Fibroblast of skin of left quadriceps (primary cell): ENCODE results near the gene AFF3.

Source experiments
- DNase-seq, 2 experiments: peaks; one replicate each; pipeline ENCODE4 v3.0.0-alpha.2; 2013; ENCODE audit warnings: low read depth in 2 of 2

The AFF3 gene

GRCh38 chr2:99881901-99882591 lies 260.3 kb downstream of the AFF3 start:
- peak; percentile 95 for DNase-seq

DNA sequence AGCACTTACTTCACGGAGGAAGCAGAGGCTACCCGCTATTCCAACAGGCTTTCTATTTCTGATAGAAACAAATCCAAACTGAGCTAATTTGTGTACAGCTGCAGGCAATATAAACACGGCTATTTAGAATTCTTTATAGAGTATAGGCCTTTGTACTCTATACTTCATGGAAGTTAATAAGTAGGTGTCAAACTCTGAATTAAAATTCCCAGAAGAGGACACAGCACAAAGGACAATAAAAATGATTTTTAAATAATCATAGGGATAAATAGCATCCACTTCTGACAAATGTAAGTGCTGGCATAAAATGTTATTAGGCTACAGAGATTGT lies 261.5 kb downstream of the AFF3 start:
- DNase-seq, result no peak

- no peak for DNase-seq
Observed at GRCh38 chr2:99880148-99880963, 262.0 kb downstream of the AFF3 start.

DNA sequence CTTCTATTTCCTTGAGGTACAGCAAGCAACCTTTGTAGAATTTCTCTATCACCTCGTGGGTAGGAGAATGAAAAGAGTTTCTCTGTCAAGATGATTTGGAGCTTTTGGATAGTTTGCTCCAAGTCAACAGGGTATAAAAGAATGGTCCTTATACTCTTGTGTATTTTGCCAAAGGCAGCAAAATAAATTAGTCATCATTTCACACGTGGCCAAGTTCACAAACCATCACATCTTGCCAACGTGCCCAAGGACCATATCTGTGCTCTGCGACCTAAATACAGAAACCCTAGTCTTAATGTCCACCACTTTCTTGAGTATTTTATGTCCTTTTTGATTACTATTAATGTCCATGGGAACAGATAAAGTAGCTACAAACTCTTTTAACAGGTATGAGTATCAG lies 262.9 kb downstream of the AFF3 start:
- DNase-seq, result no peak

DNA sequence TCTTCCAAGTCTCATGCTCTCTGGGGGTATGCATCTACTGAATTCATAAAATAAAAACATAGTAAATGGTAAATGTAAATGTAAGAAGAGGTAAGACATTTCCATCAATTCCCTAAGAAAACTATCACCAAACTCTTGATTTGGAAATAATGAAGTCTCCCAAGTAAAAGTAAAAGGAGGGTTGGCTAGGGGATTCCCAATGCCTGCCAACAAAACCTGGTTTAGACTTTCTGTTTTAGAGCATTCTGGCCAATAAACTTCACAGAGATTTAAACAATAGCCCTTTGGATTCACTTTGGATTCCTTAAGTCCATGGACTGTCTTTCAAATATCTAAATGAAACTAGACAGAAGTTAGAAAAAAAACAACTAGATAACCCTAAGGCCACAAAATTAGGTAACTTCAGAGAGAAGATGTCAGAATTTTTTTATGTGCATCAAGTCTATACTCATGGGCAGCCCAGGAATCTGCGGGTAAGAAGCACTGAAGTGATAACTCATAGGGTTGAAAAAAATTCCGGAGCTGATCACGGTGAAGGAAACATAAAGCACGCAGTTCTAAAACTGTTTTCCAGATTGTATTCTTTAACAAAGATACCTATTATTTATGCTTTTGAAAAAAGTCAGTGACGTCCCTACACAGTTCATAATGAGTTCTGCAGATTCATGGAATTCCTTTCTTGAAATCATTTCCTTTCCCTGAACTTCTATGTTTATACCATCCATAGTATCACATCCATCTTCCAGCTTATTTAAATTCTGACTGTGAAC lies 263.6 kb downstream of the AFF3 start:
- peak; percentile 86 to 87 for DNase-seq

GRCh38 chr2:99877963-99878362 lies 264.4 kb downstream of the AFF3 start:
- no peak for DNase-seq

DNA sequence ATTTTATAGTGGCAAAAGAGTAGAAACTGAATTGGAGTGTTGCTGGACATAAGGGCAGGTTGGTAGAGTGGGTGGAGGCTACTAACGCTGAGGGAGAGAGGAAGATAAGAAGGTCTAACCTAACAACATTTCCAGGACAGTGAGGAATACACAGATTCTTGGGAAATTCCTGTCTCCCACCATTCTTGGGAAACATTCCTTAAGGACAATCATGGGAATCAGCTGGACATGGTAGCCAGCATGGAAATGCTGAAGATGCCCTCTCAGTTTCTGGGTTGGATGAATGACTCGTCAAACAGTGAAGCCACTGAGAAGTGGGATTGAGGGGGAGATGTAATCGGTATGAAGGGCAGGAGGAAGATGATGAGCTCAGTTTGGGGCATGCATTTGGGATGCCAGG lies 265.4 kb downstream of the AFF3 start:
- no peak for DNase-seq

DNA sequence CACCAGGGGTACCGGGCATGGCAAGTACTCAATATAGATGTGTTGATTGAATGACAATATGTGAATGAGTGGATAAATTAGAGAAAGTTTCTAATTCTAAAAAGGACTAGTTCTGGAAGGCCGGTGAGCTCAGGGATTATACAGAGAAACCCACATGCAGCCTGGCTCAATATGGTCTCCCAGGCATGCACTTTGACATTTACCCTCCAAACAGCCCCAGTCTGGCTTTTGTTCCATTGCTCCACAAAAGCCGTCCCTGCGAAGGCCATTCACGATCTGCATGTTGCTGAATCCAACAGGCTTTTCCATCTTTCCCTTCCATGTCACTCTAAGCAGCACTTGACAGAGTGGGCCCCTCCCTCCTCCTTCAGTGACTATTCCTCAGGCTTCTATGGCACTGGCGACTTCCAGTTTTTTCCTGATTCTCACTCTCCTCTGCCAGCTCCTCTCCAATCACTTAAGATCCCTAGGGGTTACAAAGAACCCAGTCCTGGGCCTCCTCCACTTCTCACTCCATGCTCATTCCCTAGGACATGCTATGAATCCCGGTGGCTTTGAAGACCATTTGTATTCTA lies 266.7 kb downstream of the AFF3 start:
- no peak for DNase-seq

GRCh38 chr2:99868260-99868659 lies 274.1 kb downstream of the AFF3 start:
- DNase-seq, result no peak

DNA sequence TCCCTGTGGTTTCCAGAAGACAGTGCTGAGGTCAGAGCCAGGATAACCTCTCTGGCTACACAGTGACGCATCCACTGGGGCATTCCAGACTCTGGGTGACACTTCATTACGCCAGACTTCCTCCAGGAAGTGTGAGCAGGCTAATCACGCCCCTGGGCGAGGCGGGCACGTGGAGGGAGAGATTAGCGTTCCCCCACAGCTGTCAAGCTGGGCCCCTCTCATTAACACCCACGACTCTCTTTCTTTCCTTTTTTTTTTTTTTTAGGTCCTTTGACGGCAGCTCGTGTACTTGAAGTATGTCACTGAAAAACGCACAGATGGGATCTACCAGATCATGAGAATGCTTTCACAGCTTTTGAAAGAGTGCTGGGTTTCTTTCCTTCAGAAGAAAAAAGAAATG lies 274.6 kb downstream of the AFF3 start:
- DNase-seq, result no peak

DNA sequence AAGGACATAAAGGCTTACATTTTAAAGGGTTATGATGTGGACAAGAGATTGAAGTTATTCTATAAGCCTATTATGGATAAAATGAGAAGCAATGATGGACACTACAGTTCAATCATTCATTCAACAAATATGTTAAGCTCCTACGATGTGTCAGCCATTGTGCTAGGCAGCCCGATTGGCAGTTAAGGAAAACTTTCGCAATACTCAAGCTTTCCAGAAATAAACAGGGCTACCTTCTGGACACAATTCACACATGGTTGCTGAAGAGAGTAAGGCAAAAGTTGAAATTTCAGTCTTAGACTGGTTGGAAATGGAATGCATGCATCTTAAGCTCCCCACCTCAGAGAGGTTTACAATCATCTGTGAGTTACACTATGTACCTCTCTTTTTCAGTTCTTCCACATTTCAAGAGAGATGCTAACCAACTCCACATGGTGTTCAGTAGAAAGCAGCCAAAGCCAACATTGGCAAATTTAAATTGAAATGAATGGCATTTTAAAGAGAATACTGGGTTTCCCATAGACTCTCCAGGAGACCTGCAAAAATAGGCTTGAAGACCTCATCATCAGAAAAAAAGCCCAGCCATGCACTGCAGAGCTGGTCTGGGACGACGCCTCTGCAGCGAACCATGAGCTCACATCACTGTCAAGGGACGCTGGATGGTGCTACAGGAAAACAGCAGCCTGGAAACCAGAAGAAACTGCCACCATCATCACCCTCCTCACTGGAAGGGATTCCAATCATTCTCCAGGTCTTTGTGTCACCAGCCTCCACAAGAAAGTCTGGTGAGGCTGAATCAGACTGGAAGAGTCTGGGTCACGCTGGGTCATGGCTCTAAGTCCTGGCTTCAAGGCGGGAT lies 276.3 kb downstream of the AFF3 start:
- no peak for DNase-seq

DNA sequence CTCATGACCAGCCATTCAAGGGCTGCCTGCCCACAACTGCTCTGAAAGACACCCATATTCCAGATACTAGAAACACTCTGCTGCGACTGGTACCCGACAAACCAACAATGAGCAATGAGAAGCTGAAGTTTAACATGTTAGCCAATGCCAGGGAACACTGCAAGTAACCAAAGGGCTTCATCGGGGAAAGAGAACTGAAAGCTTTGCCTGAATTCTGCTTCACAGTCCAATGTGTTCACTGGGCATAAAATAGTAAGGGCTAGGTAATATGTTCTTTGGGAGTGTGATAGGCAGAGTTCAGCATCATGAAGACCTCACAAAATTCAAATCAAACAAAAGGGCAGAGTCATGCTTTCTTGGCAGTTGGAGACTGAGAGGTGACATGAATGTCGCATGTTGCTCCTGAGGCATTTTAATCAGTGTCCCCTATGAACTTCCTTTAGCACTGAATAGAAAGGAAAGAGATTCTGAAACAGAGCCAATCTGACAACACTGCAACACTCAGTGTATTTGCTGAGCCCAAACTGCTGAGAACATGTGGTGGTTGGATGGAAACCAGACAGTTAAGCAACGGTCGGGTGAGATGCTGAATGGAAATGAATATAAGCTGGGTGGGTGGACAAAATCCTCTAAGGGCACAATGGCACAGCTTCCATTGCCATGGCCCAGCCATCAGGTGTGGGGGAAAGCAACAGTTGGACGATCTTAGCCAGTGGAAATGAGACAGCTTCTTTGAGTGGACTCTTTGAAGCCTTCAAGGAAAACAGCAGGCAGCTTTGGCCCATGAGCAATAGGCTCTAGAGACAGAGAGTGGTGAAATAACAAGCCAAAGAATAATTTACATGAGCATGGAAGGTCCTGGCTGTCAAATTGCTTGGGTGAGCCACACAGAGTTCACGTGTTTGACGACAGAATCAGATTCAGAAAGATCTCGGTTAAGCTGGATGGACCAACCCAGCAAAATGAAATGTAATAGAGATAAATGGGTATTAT lies 277.5 kb downstream of the AFF3 start:
- no peak for DNase-seq

- DNase-seq, result no peak
Observed at GRCh38 chr2:99863903-99864270, 278.5 kb downstream of the AFF3 start.

- peak; percentile 65 to 71 for DNase-seq
Observed at GRCh38 chr2:99863236-99863902, 279.0 kb downstream of the AFF3 start.

- no peak for DNase-seq
Observed at GRCh38 chr2:99862566-99862965, 279.8 kb downstream of the AFF3 start.

DNA sequence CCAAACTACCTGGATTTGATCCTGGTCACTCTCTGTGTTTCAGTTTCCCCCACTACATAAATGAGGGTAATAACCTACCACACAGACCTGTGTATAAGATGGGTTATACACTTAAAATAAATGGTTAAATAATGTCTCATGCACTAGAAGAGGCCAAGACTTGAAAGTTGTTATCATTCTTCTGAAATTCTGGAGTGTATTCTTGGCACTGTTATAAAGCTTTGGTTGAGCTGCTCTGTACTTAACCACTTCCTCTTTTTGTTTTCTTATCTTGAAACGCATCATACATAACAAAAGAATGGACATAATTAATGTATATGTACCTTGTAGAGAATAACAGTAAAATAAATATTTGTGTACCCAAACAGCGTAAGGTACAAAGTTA lies 281.0 kb downstream of the AFF3 start:
- DNase-seq, result no peak

DNA sequence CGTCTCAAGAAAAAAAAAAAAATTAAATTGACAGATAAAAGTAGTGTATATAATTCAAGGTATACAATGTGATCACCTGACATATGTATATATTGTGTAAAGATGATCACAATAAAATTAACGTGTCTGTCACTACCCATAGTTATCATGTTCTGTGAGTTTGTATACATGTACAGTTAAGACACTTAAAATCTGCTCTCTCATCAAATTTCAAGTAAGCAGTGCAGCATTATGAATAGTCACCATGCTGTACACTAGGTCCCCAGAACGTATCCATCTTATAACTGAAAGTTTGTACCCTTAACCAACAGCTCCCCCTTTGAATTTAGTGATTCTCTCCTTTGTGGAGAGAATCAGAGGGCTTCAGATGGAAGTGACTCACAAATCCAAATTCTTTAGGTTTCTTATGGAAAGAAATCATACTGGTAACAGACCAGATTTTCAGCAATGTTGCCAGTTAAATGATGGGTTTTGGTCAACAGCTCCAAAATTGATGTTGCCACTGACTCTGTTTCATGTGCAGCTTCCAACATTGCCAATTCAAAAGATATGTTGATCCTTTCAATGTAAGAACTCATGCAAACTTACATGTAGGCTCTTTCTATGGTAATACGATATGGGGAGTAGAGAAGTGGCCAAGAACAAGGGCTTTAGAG lies 281.5 kb downstream of the AFF3 start:
- no peak for DNase-seq

DNA sequence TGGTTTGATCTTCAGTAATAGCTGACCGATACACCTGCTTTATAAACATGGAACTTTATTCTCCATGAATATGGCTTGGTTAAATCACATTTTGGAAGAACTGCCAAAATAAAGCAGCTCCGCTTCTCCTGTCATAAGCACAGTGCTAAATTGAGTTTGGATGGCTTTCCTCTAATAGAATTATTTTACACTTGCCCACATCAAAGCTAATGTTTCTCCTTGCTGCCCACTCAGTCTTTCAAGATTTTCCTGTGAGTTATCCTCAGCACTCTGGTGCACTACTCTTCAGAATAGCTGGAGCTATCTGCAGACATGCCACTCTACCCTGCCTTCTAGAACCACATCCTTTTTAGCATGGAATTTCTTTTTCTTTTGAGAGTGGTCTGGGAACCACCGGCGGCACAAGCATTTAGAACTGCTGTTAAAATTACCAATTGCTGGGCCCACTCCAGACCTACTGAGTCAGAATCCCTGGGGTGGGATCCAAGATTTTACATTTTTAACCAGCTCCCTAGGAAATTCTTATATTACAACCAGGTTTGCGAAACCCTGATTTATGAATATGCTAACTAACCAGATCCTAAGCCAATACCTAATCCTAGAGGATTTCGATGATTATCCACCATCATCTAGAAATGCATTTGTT lies 283.3 kb downstream of the AFF3 start:
- peak; percentile 87 for DNase-seq
